H1 (cell line): ENCODE data around the gene EFCAB6. TPM values are rescaled to one million over a fixed set of nuclear protein-coding genes. Genes with fewer than 3 reads are reported as not detected.

Source experiments
- CTCF ChIA-PET: fragments of 300-600 bp; sonication (Branson Sonifier 250); formaldehyde crosslinking; loops from one replicate; lab custom pipeline; 2021; ENCODE audit not compliant: partially characterized antibody; lab: Charles Lee
- POLR2A ChIA-PET: fragments of 300-600 bp; sonication (Branson Sonifier 250); formaldehyde crosslinking; loops from one replicate; lab custom pipeline; 2021; ENCODE audit warnings: inconsistent platforms; ENCODE audit not compliant: partially characterized antibody; lab: Charles Lee
- DNase-seq, 2 experiments: peaks; one replicate each; pipeline versions ENCODE4 v3.0.0 to v3.0.0-alpha.2; 2010 to 2022; ENCODE audit warnings: low spot score in 2 of 2, low read depth in 1 of 2, mixed read lengths in 1 of 2
- FAIRE-seq: peaks from 2 replicates; lab custom pipeline; 2011; peaks lifted over from hg19 to GRCh38; lab: Jason Lieb, UNC
- H2AFZ ChIP-seq: 2 replicates; pipeline ENCODE4 v1.8.1; 2012; ENCODE audit warnings: low read length, inconsistent platforms
- H2AK5ac ChIP-seq: 2 replicates; pipeline ENCODE4 v1.6.1; 2013; ENCODE audit warnings: low read depth, low read length
- H2BK120ac ChIP-seq: replicated peaks from 2 replicates; pipeline ENCODE3; 2013; ENCODE audit warnings: low read depth, low read length, inconsistent platforms
- H2BK12ac ChIP-seq: 2 replicates; pipeline ENCODE4 v1.6.1; 2013; ENCODE audit warnings: low read depth, low read length
- H2BK15ac ChIP-seq: 2 replicates; pipeline ENCODE4 v1.6.1; 2013; ENCODE audit warnings: low read length
- H2BK20ac ChIP-seq: 2 replicates; pipeline ENCODE4 v1.6.1; 2013; ENCODE audit warnings: low read length
- H2BK5ac ChIP-seq: 2 replicates; pipeline ENCODE4 v1.6.1; 2013; ENCODE audit warnings: low read depth, low read length
- H3K14ac ChIP-seq: 2 replicates; pipeline ENCODE4 v1.6.1; 2013; ENCODE audit warnings: inconsistent platforms; ENCODE audit not compliant: insufficient read length
- H3K18ac ChIP-seq: 2 replicates; pipeline ENCODE4 v1.6.1; 2013; ENCODE audit warnings: low read length; ENCODE audit errors: extremely low read depth
- H3K23ac ChIP-seq: 2 replicates; pipeline ENCODE4 v1.6.1; 2013; ENCODE audit warnings: inconsistent platforms; ENCODE audit not compliant: insufficient read length
- H3K23me2 ChIP-seq: 2 replicates; pipeline ENCODE4 v1.6.1; 2013; ENCODE audit warnings: low read depth, low read length
- H3K27ac ChIP-seq: 2 replicates; pipeline ENCODE4 v1.6.1; 2011; ENCODE audit warnings: low read depth, low read length, inconsistent platforms
- H3K27me3 ChIP-seq, 4 experiments: replicated peaks in 1 of 4; 1 replicate in 1 of 4; 2 replicates in 3 of 4; pipeline versions ENCODE4 v1.6.1 to v1.8.1; 2011 to 2013; ENCODE audit warnings: low read length in 3 of 4, mild to moderate bottlenecking in 3 of 4, inconsistent platforms in 2 of 4, mixed read lengths in 2 of 4, moderate library complexity in 1 of 4; ENCODE audit not compliant: control insufficient read depth in 3 of 4, insufficient read depth in 3 of 4; ENCODE audit errors: extremely low read depth in 1 of 4
- H3K36me3 ChIP-seq, 4 experiments: 2 replicates each; pipeline versions ENCODE4 v1.6.1 to v1.8.1; 2011 to 2013; ENCODE audit warnings: mild to moderate bottlenecking in 4 of 4, low read length in 3 of 4, moderate library complexity in 2 of 4, control low read depth in 1 of 4, inconsistent platforms in 1 of 4; ENCODE audit not compliant: insufficient read depth in 4 of 4, control insufficient read depth in 2 of 4
- H3K4ac ChIP-seq: replicated peaks from 2 replicates; pipeline ENCODE3; 2013; ENCODE audit warnings: low read length, low read depth, mixed read lengths, inconsistent platforms; ENCODE audit not compliant: insufficient read length
- H3K4me1 ChIP-seq, 4 experiments: replicated peaks in 1 of 4; 1 replicate in 1 of 4; 2 replicates in 3 of 4; pipeline versions ENCODE4 v1.6.1 to v1.8.1; 2011 to 2013; ENCODE audit warnings: low read length in 3 of 4, inconsistent platforms in 2 of 4, mixed read lengths in 1 of 4; ENCODE audit not compliant: insufficient read depth in 4 of 4, control insufficient read depth in 3 of 4
- H3K4me2 ChIP-seq, 2 experiments: 2 replicates each; pipeline versions ENCODE4 v1.6.1 to v1.8.1; 2011 to 2013; ENCODE audit warnings: low read depth in 2 of 2, low read length in 2 of 2, control low read depth in 1 of 2, inconsistent platforms in 1 of 2, mild to moderate bottlenecking in 1 of 2; ENCODE audit not compliant: insufficient read depth in 1 of 2
- H3K4me3 ChIP-seq, 4 experiments: fragments of 200-600, 300-600 bp in 1 of 4; sonication (generic), shearing (Covaris generic), sonication (Bioruptor Twin) in 1 of 4; 2 replicates each; pipeline versions ENCODE4 v1.5.1 to v1.8.1; 2011 to 2016; ENCODE audit warnings: low read length in 4 of 4, low read depth in 3 of 4, control low read depth in 2 of 4, inconsistent platforms in 2 of 4, mild to moderate bottlenecking in 2 of 4, mixed read lengths in 1 of 4, moderate library complexity in 1 of 4; ENCODE audit not compliant: insufficient read depth in 2 of 4; ENCODE audit errors: extremely low read depth in 1 of 4
- H3K56ac ChIP-seq: replicated peaks from 2 replicates; pipeline ENCODE3; 2013; ENCODE audit warnings: low read depth, mild to moderate bottlenecking, mixed read lengths, low read length, inconsistent platforms; ENCODE audit not compliant: insufficient read length
- H3K79me1 ChIP-seq: 2 replicates; pipeline ENCODE4 v1.6.1; 2013; ENCODE audit warnings: low read depth, low read length, control low read depth
- H3K79me2 ChIP-seq, 2 experiments: 2 replicates each; pipeline versions ENCODE4 v1.6.1 to v1.8.1; 2012 to 2013; ENCODE audit warnings: low read length in 2 of 2, mild to moderate bottlenecking in 2 of 2, inconsistent platforms in 1 of 2; ENCODE audit not compliant: insufficient read depth in 2 of 2, control insufficient read depth in 1 of 2
- H3K9ac ChIP-seq, 4 experiments: replicated peaks in 1 of 4; 1 replicate in 1 of 4; 2 replicates in 3 of 4; pipeline versions ENCODE4 v1.6.1 to v1.8.1; 2011 to 2013; ENCODE audit warnings: low read depth in 3 of 4, low read length in 3 of 4, control low read depth in 2 of 4, mild to moderate bottlenecking in 2 of 4, moderate library complexity in 2 of 4, inconsistent platforms in 1 of 4; ENCODE audit errors: extremely low read depth in 1 of 4
- H3K9me3 ChIP-seq, 2 experiments: 2 replicates each; pipeline versions ENCODE4 v1.6.1 to v1.8.1; 2012 to 2013; ENCODE audit warnings: mild to moderate bottlenecking in 2 of 2, moderate library complexity in 2 of 2, control low read depth in 1 of 2, inconsistent platforms in 1 of 2, low read depth in 1 of 2, low read length in 1 of 2, mixed read lengths in 1 of 2; ENCODE audit not compliant: insufficient read depth in 2 of 2
- H4K20me1 ChIP-seq, 2 experiments: replicated peaks in 1 of 2; 2 replicates each; pipeline versions ENCODE3 to v1.8.1; 2011 to 2013; ENCODE audit warnings: inconsistent platforms in 2 of 2, low read length in 2 of 2, mild to moderate bottlenecking in 1 of 2; ENCODE audit not compliant: insufficient read depth in 2 of 2, control insufficient read depth in 1 of 2
- H4K5ac ChIP-seq: 2 replicates; pipeline ENCODE4 v1.6.1; 2013; ENCODE audit warnings: low read length, low read depth, mixed read lengths, inconsistent platforms; ENCODE audit not compliant: insufficient read length
- H4K8ac ChIP-seq: 2 replicates; pipeline ENCODE4 v1.8.0; 2013; ENCODE audit warnings: mild to moderate bottlenecking, moderate library complexity, low read length, inconsistent platforms; ENCODE audit not compliant: insufficient read depth; ENCODE audit errors: extremely low read depth
- H4K91ac ChIP-seq: replicated peaks from 2 replicates; pipeline ENCODE3; 2013; ENCODE audit warnings: low read length, mixed read lengths, inconsistent platforms; ENCODE audit not compliant: insufficient read length
- CEBPB ChIP-seq: IDR thresholded peaks from 2 replicates; pipeline ENCODE4 v1.6.1; 2012; ENCODE audit warnings: low read depth, low read length
- EGR1 ChIP-seq: IDR thresholded peaks from 2 replicates; pipeline ENCODE4 v1.6.1; 2011; ENCODE audit warnings: low read depth, low read length, borderline replicate concordance
- HDAC2 ChIP-seq, 2 experiments: fragments of 300-600 bp in 1 of 2; sonication (generic) in 1 of 2; IDR thresholded peaks; 2 replicates each; pipeline ENCODE4 v1.6.1; 2011 to 2012; ENCODE audit warnings: low read depth in 2 of 2, low read length in 2 of 2, mild to moderate bottlenecking in 2 of 2, moderate library complexity in 2 of 2, borderline replicate concordance in 1 of 2, inconsistent platforms in 1 of 2
- HDAC6 ChIP-seq: IDR thresholded peaks from one replicate; pipeline ENCODE4 v1.7.1; 2012; ENCODE audit warnings: low read depth, mild to moderate bottlenecking, inconsistent platforms, low read length, moderate library complexity
- MAFK ChIP-seq: IDR thresholded peaks from 2 replicates; pipeline ENCODE4 v1.6.1; 2012; ENCODE audit warnings: low read depth, mild to moderate bottlenecking, improper control_type of control experiment, low read length
- SIN3A ChIP-seq, 2 experiments: IDR thresholded peaks in 1 of 2; conservative IDR thresholded peaks in 1 of 2; 2 replicates each; pipeline ENCODE4 v1.6.1; 2011 to 2012; ENCODE audit warnings: low read length in 2 of 2, improper control_type of control experiment in 1 of 2, low read depth in 1 of 2, mild to moderate bottlenecking in 1 of 2
- SP4 ChIP-seq: IDR thresholded peaks from 2 replicates; pipeline ENCODE4 v1.6.1; 2012; ENCODE audit warnings: low read length, inconsistent platforms
- WGBS, 2 experiments: shearing (Covaris generic) in 1 of 2; methylation state at CpG; one replicate each; pipeline versions ENCODE4 v1.1.6 to v1.1.7; 2013 to 2015; ENCODE audit warnings: low lambda C conversion rate in 2 of 2, mixed read lengths in 2 of 2, inconsistent platforms in 1 of 2, low coverage in 1 of 2, missing lambda C conversion rate in 1 of 2; ENCODE audit not compliant: insufficient replicate concordance in 2 of 2, insufficient coverage in 1 of 2, insufficient read length in 1 of 2; ENCODE audit errors: extremely low coverage in 1 of 2, missing lambda C conversion rate in 1 of 2; 5-methylcytosine and 5-hydroxymethylcytosine counted together
- polyA plus RNA-seq, 7 experiments: library from polyadenylated mRNA; depleted of rRNA in 3 of 7; stranded (reverse) in 5 of 7; unstranded in 2 of 7; fragments of >200 nt in 5 of 7; fragments of 200-250 nt in 2 of 7; gene quantifications; 1 replicate in 5 of 7; 2 replicates in 1 of 7; 4 replicates in 1 of 7; pipeline versions ENCODE4 v1.2.1 to v1.2.3, GENCODE V29; 2011 to 2013; ENCODE audit warnings: missing spikeins in 2 of 7, mixed read lengths in 2 of 7
- total RNA-seq: library from RNA; stranded (reverse); fragmentation: NEBNext Ultra II Directional; extraction: Animal tissue kit (Norgen Biotek cat#: 25700); gene quantifications from 2 replicates; pipeline ENCODE4 v1.2.1, GENCODE V29; 2021
- TF ChIP-seq, protein P1 (sequence below): IDR thresholded peaks from 2 replicates; pipeline ENCODE4 v1.6.1; 2012; ENCODE audit warnings: low read length, inconsistent platforms
- TF ChIP-seq, protein P2 (sequence below): IDR thresholded peaks from 2 replicates; pipeline ENCODE4 v1.6.1; 2012; ENCODE audit warnings: inconsistent platforms

The EFCAB6 gene
- total and polyA plus RNA-seq, 2 of the 8 experiments (the other 6 are each of a cell fraction or from before 2014, with no cell fraction given) = 0.32 to 1.7 TPM

DNA sequence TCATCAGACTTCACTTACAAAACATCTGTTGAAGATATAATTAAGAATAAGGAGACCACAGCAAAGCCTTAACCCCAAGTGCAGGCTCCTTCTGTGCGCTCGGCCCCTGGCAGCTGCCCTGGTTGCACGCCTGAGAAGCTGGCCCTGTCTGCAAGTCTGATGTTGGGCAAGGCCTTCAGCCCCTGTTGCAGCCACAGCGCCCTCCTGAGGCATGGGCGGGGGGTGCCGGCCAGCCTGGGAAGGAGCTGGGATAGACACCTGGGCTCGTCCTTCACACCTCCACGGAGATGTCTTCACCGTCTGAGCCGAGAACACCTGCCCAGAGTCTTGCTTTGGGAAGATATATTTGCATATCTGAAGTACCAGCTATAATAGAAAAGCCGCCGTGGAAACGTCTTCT is 296.2 kb downstream of the EFCAB6 start:
- 78% methylated on average over 13 of the region's 13 CpGs; no CpG with 5 or more reads in 1 of the 2 experiments for WGBS, 2 experiments
- DNase-seq = peak in 1 of 2 experiments; percentile 87
- TF ChIP-seq EGR1 = no peak
- TF ChIP-seq, protein P1, sequence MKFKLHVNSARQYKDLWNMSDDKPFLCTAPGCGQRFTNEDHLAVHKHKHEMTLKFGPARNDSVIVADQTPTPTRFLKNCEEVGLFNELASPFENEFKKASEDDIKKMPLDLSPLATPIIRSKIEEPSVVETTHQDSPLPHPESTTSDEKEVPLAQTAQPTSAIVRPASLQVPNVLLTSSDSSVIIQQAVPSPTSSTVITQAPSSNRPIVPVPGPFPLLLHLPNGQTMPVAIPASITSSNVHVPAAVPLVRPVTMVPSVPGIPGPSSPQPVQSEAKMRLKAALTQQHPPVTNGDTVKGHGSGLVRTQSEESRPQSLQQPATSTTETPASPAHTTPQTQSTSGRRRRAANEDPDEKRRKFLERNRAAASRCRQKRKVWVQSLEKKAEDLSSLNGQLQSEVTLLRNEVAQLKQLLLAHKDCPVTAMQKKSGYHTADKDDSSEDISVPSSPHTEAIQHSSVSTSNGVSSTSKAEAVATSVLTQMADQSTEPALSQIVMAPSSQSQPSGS = no peak
- TF ChIP-seq MAFK = no peak
- TF ChIP-seq SIN3A (conservative IDR thresholded peaks at IDR 0.05 in 1 of 2, IDR thresholded peaks at IDR 0.05 in 1 of 2; ENCODE audit: low read depth in 1 of 2, low read length in 2 of 2) = no peak
- TF ChIP-seq, protein P2, sequence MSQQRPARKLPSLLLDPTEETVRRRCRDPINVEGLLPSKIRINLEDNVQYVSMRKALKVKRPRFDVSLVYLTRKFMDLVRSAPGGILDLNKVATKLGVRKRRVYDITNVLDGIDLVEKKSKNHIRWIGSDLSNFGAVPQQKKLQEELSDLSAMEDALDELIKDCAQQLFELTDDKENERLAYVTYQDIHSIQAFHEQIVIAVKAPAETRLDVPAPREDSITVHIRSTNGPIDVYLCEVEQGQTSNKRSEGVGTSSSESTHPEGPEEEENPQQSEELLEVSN = peak; percentile 54; the same call in 1 of the 2 replicates
- TF ChIP-seq HDAC2 (IDR thresholded peaks at IDR 0.05; ENCODE audit: borderline replicate concordance in 1 of 2, low read depth in 2 of 2, low read length in 2 of 2) = no peak
- TF ChIP-seq CEBPB = peak; percentile 64
- TF ChIP-seq SP4 = no peak
- no peak for TF ChIP-seq HDAC6

More for the DNA sequence above, 296.2 kb downstream of the EFCAB6 start:
- H4K5ac ChIP-seq = no peak overlapping the region
- ChIA-PET CTCF (interaction anchor here (0.6 to 3.2 kb wide), 41 partner anchors 8 to 1110 kb away, joined by 3 to 14 read pairs (median 3); no protein-coding TSS in a partner anchor), POLR2A (no interaction called here)
- no peaks in the 10 kb centered on the region for H3K79me1 ChIP-seq
- no peak overlapping the region for H3K23ac ChIP-seq
- H2AFZ ChIP-seq = no peak overlapping the region
- no peaks in the 10 kb centered on the region for H3K27me3 ChIP-seq
- no peak overlapping the region for H3K4me2 ChIP-seq
- no peak overlapping the region for H3K56ac ChIP-seq
- H3K4me1 ChIP-seq = peaks cover 0 to 2% (median 0%) of the 10 kb centered on the region in 4 experiments; a peak in 2 of 7 replicates
- no peak overlapping the region for H4K8ac ChIP-seq
- FAIRE-seq = no peak
- H4K91ac ChIP-seq = no peak overlapping the region
- no peak overlapping the region for H2AK5ac ChIP-seq
- no peak overlapping the region for H2BK12ac ChIP-seq
- H3K9me3 ChIP-seq = no peaks in the 10 kb centered on the region
- no peak overlapping the region for H2BK15ac ChIP-seq
- H3K27ac ChIP-seq = no peak overlapping the region
- no peak overlapping the region for H3K14ac ChIP-seq
- no peak overlapping the region for H3K9ac ChIP-seq
- no peak overlapping the region for H2BK5ac ChIP-seq
- H4K20me1 ChIP-seq = no peaks in the 10 kb centered on the region
- H3K4ac ChIP-seq = no peak overlapping the region
- no peak overlapping the region for H2BK20ac ChIP-seq
- H2BK120ac ChIP-seq = no peak overlapping the region
- no peak overlapping the region for H3K18ac ChIP-seq
- H3K79me2 ChIP-seq = no peaks in the 10 kb centered on the region
- no peak overlapping the region for H3K4me3 ChIP-seq
- H3K23me2 ChIP-seq = no peaks in the 10 kb centered on the region
- no peaks in the 10 kb centered on the region; a peak in 1 of 8 replicates for H3K36me3 ChIP-seq
